SK-N-MC (cell line): ENCODE measurements around the gene GET4.

Experiments used
- EZH2 ChIP-seq: fragments of 200-600 bp; sonication (generic); IDR thresholded peaks from one replicate; pipeline ENCODE4 v1.6.1; 2017; ENCODE audit warnings: antibody characterized with exemption
- POLR2AphosphoS5 ChIP-seq: IDR thresholded peaks from 2 replicates; pipeline ENCODE4 v1.6.1; 2012; ENCODE audit warnings: mild to moderate bottlenecking, low read depth, low read length, borderline replicate concordance

DNA sequence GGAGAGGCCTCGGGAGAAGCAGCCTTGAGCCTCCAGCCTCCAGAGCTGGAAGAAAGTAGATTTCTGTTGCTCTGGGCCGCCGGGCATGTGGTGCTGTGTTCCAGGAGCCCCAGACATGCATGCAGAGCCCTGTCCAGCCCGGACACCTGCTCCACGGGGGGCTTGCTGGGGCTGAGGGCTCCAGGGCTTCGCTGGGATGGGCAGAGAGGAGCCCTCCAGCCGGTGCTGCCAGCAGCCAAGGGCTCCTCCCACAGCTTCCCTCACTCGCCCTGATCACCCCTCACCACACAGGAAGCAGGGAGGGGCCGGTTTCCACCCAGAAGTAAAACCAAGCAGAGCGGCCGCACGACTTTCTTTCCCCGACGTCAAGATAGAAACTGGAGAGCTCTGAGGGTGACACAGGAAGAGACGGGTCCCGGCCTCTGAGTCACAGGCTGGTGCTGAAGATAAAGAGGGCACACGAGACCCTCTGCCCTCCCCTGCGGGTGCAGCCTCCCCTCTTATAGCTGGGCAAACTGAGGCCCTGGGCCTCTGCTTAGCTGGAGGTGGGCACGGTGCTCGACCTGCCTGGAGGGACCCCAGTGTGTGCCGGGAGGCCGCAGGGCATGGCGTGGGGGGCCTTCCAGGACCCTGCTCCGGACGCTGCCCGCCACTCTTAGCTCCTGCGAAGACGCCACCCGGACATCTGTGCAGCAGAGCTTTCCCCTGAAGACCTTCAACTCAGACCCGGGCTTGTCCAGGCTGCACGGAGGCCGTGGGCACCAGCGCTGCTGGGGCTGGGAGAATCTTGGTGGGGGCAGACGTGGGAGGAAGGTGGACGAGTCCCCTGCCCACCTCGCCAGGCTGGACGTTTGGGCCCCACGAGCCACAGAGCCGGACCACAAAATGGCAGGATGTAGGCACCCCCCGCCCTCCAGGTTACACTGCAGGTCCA, 47.0 kb downstream of the GET4 start:
- TF ChIP-seq EZH2 = no peak
- TF ChIP-seq POLR2AphosphoS5 = no peak
